GM12878 (cell line): ENCODE data around the gene PLA2G4E. TPM values are rescaled to one million over a fixed set of nuclear protein-coding genes. Genes with fewer than 3 reads are reported as not detected.

ENCODE experiments used
- CHD1 ChIP-seq: IDR thresholded peaks from 2 replicates; pipeline ENCODE4 v1.6.1; 2012; ENCODE audit warnings: low read depth, low read length, improper control_type of control experiment
- CREB1 ChIP-seq: IDR thresholded peaks from 2 replicates; pipeline ENCODE4 v1.6.1; 2012; ENCODE audit warnings: low read depth, mild to moderate bottlenecking, inconsistent platforms
- GATAD2B ChIP-seq: fragments of 450-650 bp; conservative IDR thresholded peaks from 2 replicates; pipeline ENCODE4 v1.6.1; 2017; ENCODE audit warnings: low read depth, mild to moderate bottlenecking, moderate library complexity
- KAT2A ChIP-seq: conservative IDR thresholded peaks from 2 replicates; pipeline ENCODE4 v1.6.1; 2011; ENCODE audit warnings: low read depth, low read length; ENCODE audit not compliant: control insufficient read depth
- POLR2AphosphoS5 ChIP-seq: IDR thresholded peaks from 2 replicates; pipeline ENCODE4 v1.6.1; 2011; ENCODE audit warnings: mild to moderate bottlenecking, low read length, inconsistent platforms
- RAD51 ChIP-seq: fragments of 450-650 bp; IDR thresholded peaks from 2 replicates; pipeline ENCODE4 v1.6.1; 2016; ENCODE audit warnings: moderate library complexity, mild to moderate bottlenecking, inconsistent platforms
- ZNF384 ChIP-seq: IDR thresholded peaks from 2 replicates; pipeline ENCODE4 v1.6.1; 2012; ENCODE audit warnings: low read depth, mild to moderate bottlenecking, low read length, improper control_type of control experiment, borderline replicate concordance
- polyA plus RNA-seq, 11 experiments: library from polyadenylated mRNA; depleted of rRNA in 4 of 11; unstranded in 6 of 11; stranded (reverse) in 5 of 11; fragments of >200 nt; fragmentation: Nextera tagmentation in 4 of 11; fragmentation: Illumina TruSeq in 1 of 11; extraction: Ambion mirVana in 4 of 11; extraction: Trizol in 1 of 11; gene quantifications; 1 replicate in 1 of 11; 2 replicates in 10 of 11; pipeline versions ENCODE4 v1.2.1 to v1.2.3, GENCODE V29; 2011 to 2016; ENCODE audit warnings: inconsistent platforms in 2 of 11, missing spikeins in 2 of 11, low read depth in 1 of 11
- total RNA-seq, 4 experiments: library from RNA; depleted of rRNA in 3 of 4; stranded (reverse); fragments of >200 nt in 3 of 4; fragmentation: Illumina TruSeq in 1 of 4; extraction: Trizol in 1 of 4; gene quantifications; 2 replicates each; pipeline versions ENCODE4 v1.2.1 to v1.2.3, GENCODE V29; 2013 to 2021
- TF ChIP-seq, protein P1 (sequence below): fragments of 450-650 bp; IDR thresholded peaks from 2 replicates; pipeline ENCODE4 v1.6.1; 2014; ENCODE audit warnings: mild to moderate bottlenecking
- TF ChIP-seq, protein P2 (sequence below): fragments of 450-650 bp; formaldehyde crosslinking; IDR thresholded peaks from 2 replicates; pipeline ENCODE4 v1.4.0; 2020; ENCODE audit warnings: mild to moderate bottlenecking, moderate library complexity

PLA2G4E gene
- total and polyA plus RNA-seq, 10 of the 15 experiments (the other 5 are each of a cell fraction or from before 2014, with no cell fraction given), result 0.05 to 0.32 (median 0.06) TPM; not detected in 5

DNA sequence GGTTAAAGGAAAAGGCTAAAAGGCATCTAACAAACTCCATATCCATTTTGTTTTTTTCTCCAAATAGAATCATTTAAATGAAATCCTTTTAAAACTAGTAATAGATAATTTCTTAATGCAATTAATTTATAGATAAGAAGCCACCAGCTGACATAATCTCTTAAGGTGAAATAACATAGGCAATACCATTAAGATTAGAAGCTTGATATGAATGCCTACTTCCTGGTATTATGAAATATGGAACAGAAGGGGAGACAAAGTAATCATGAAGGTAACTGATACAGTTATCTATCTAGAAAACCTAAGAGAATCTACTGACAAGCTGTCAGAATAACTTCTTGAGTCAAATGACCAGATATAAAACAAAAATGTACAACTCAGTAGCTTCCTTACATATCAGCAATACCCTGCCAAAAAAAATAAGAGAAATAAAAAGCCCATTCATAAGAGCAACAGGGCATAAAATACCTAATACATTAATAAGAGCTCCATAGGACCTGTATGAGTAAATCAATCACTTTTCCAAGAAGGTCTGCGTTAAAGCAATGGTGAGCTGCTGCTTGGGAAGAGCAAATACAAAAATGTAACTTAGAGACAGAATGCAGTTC lies 59.1 kb downstream of the PLA2G4E start (continued):
- TF ChIP-seq, protein P1, sequence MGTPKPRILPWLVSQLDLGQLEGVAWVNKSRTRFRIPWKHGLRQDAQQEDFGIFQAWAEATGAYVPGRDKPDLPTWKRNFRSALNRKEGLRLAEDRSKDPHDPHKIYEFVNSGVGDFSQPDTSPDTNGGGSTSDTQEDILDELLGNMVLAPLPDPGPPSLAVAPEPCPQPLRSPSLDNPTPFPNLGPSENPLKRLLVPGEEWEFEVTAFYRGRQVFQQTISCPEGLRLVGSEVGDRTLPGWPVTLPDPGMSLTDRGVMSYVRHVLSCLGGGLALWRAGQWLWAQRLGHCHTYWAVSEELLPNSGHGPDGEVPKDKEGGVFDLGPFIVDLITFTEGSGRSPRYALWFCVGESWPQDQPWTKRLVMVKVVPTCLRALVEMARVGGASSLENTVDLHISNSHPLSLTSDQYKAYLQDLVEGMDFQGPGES, result no peak
- no peak for TF ChIP-seq KAT2A
- TF ChIP-seq POLR2AphosphoS5, result no peak
- no peak for TF ChIP-seq CHD1
- TF ChIP-seq, protein P2, sequence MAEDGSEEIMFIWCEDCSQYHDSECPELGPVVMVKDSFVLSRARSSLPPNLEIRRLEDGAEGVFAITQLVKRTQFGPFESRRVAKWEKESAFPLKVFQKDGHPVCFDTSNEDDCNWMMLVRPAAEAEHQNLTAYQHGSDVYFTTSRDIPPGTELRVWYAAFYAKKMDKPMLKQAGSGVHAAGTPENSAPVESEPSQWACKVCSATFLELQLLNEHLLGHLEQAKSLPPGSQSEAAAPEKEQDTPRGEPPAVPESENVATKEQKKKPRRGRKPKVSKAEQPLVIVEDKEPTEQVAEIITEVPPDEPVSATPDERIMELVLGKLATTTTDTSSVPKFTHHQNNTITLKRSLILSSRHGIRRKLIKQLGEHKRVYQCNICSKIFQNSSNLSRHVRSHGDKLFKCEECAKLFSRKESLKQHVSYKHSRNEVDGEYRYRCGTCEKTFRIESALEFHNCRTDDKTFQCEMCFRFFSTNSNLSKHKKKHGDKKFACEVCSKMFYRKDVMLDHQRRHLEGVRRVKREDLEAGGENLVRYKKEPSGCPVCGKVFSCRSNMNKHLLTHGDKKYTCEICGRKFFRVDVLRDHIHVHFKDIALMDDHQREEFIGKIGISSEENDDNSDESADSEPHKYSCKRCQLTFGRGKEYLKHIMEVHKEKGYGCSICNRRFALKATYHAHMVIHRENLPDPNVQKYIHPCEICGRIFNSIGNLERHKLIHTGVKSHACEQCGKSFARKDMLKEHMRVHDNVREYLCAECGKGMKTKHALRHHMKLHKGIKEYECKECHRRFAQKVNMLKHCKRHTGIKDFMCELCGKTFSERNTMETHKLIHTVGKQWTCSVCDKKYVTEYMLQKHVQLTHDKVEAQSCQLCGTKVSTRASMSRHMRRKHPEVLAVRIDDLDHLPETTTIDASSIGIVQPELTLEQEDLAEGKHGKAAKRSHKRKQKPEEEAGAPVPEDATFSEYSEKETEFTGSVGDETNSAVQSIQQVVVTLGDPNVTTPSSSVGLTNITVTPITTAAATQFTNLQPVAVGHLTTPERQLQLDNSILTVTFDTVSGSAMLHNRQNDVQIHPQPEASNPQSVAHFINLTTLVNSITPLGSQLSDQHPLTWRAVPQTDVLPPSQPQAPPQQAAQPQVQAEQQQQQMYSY (CRISPR knock-in tag), result no peak
- TF ChIP-seq ZNF384, result no peak
- no peak for TF ChIP-seq GATAD2B
- TF ChIP-seq CREB1, result no peak
- no peak for TF ChIP-seq RAD51
